Brain microvascular endothelial cell (primary cell): ENCODE data around the gene IBA57.

Source experiments
- DNase-seq: peaks from one replicate; pipeline ENCODE4 v3.0.0-alpha.2; 2020
- H3K27ac ChIP-seq: fragments of 250-450 bp; sonication (Bioruptor Pico); 2 replicates; pipeline ENCODE4 v1.5.1; 2020; ENCODE audit warnings: mild to moderate bottlenecking, moderate library complexity
- H3K27me3 ChIP-seq: fragments of 250-450 bp; sonication (Bioruptor Pico); replicated peaks from 2 replicates; pipeline ENCODE4 v1.5.1; 2020; ENCODE audit warnings: mild to moderate bottlenecking
- H3K36me3 ChIP-seq: fragments of 250-450 bp; sonication (Bioruptor Pico); replicated peaks from 2 replicates; pipeline ENCODE4 v1.5.1; 2020; ENCODE audit warnings: mild to moderate bottlenecking
- H3K4me3 ChIP-seq: 2 replicates; pipeline ENCODE4 v1.5.1; 2011; ENCODE audit warnings: low read depth, mild to moderate bottlenecking, control low read depth, low read length, moderate library complexity
- CTCF ChIP-seq: IDR thresholded peaks from 2 replicates; pipeline ENCODE4 v1.5.1; 2011; ENCODE audit warnings: low read depth, mild to moderate bottlenecking, moderate library complexity, low read length, control low read depth, inconsistent platforms; ENCODE audit errors: missing control alignments
- in situ Hi-C: cut with HindIII; loops from 2 replicates; pipeline ENCODE4 v1.10.0; 2017; ENCODE audit warnings: low sequenced_read_pairs, low pct_ligation_motif_present

Gene IBA57

GRCh38 chr1:228146417-228147150 is 19.0 kb upstream of the IBA57 start:
- no peak for DNase-seq
- no peaks in the 10 kb centered on the region for H3K27me3 ChIP-seq
- no peak overlapping the region for H3K4me3 ChIP-seq
- H3K36me3 ChIP-seq = peaks cover 18% of the 10 kb centered on the region
- TF ChIP-seq CTCF = no peak
- in situ Hi-C loops = no loop called here
- H3K27ac ChIP-seq = no peak overlapping the region

GRCh38 chr1:228147151-228147693 is 18.4 kb upstream of the IBA57 start:
- DNase-seq = no peak
- H3K4me3 ChIP-seq = no peak overlapping the region
- H3K27me3 ChIP-seq = no peaks in the 10 kb centered on the region
- H3K36me3 ChIP-seq = peaks cover 14% of the 10 kb centered on the region
- no peak for TF ChIP-seq CTCF
- no peak overlapping the region for H3K27ac ChIP-seq
- in situ Hi-C loops = no loop called here

- TF ChIP-seq CTCF = no peak
- Histone ChIP-seq H3K4me3 (no peak overlapping the region), H3K27me3 (no peaks in the 10 kb centered on the region), H3K27ac (no peak overlapping the region), H3K36me3 (peaks cover 14% of the 10 kb centered on the region)
- in situ Hi-C loops = no loop called here
- no peak for DNase-seq
Measured at GRCh38 chr1:228147768-228148167, 17.8 kb upstream of the IBA57 start.

GRCh38 chr1:228148196-228148861 is 17.3 kb upstream of the IBA57 start:
- Histone ChIP-seq H3K4me3 (no peak overlapping the region), H3K27ac (no peak overlapping the region), H3K27me3 (no peaks in the 10 kb centered on the region), H3K36me3 (peaks cover 14% of the 10 kb centered on the region)
- TF ChIP-seq CTCF = no peak
- in situ Hi-C loops = no loop called here
- DNase-seq = no peak

- Histone ChIP-seq H3K36me3 (peaks cover 14% of the 10 kb centered on the region), H3K27ac (no peak overlapping the region), H3K4me3 (no peak overlapping the region), H3K27me3 (no peaks in the 10 kb centered on the region)
- in situ Hi-C loops = no loop called here
- no peak for DNase-seq
- TF ChIP-seq CTCF = no peak
Measured at GRCh38 chr1:228148935-228149405, 16.6 kb upstream of the IBA57 start.
